ENCODE measurements around the gene BICRAL. TPM values are rescaled to one million over a fixed set of nuclear protein-coding genes. Genes with fewer than 3 reads are reported as not detected.

The BICRAL gene
- total RNA-seq, 2 donors from 2014 or later, result 11.6 to 14.9 TPM

DNA sequence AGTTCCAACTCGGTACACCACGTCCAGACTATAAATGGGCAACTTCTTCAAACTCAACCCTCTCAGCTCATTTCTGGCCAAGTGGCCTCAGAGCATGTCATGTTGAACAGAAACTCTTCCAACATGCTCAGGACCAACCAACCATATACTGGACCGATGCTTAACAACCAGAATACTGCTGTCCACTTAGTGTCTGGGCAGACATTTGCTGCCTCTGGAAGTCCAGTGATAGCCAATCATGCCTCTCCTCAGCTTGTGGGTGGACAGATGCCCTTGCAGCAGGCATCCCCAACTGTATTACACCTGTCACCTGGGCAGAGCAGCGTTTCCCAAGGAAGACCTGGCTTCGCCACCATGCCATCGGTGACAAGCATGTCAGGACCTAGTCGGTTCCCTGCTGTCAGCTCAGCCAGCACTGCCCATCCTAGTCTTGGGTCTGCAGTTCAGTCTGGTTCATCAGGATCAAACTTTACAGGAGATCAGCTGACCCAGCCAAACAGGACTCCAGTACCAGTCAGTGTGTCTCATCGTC, 47.8 kb downstream of the BICRAL start:
- no peak overlapping the region for H3K4me3 Mint-ChIP-seq
- DNase-seq, result no peak
- no peak overlapping the region for H3K9ac ChIP-seq (ENCODE audit: extremely low read depth, low read length, poor library complexity, severe bottlenecking)
- no peaks in the 10 kb centered on the region for H3K9me3 ChIP-seq (ENCODE audit: control insufficient read depth, low read length)
- H3K36me3 ChIP-seq (ENCODE audit: control insufficient read depth, insufficient read depth, low read length), result peaks cover 34% of the 10 kb centered on the region
- peaks cover 54% of the 10 kb centered on the region for H3K36me3 Mint-ChIP-seq (ENCODE audit: low read depth)
- H3K4me3 ChIP-seq (ENCODE audit: low read length), result no peak overlapping the region
- H3K9me3 Mint-ChIP-seq, result no peaks in the 10 kb centered on the region
- no peak overlapping the region for H3K27ac Mint-ChIP-seq
- no peaks in the 10 kb centered on the region for H3K4me1 Mint-ChIP-seq
- no peaks in the 10 kb centered on the region for H3K4me1 ChIP-seq (ENCODE audit: control insufficient read depth, insufficient read depth, low read length)
- 93 to 100% methylated on average over 6 to 8 of the region's 8 CpGs for WGBS, 2 experiments (ENCODE audit: insufficient coverage in 1 of 2, insufficient read length in 1 of 2)
- no peaks in the 10 kb centered on the region for H3K27me3 ChIP-seq (ENCODE audit: control insufficient read depth, insufficient read depth, low read length, poor library complexity, severe bottlenecking)
- no peak overlapping the region for H3K27ac ChIP-seq (ENCODE audit: low read depth, low read length)
- no peaks in the 10 kb centered on the region for H3K27me3 Mint-ChIP-seq (ENCODE audit: insufficient read depth)
- TF ChIP-seq CTCF (conservative IDR thresholded peaks at IDR 0.05), result no peak

DNA sequence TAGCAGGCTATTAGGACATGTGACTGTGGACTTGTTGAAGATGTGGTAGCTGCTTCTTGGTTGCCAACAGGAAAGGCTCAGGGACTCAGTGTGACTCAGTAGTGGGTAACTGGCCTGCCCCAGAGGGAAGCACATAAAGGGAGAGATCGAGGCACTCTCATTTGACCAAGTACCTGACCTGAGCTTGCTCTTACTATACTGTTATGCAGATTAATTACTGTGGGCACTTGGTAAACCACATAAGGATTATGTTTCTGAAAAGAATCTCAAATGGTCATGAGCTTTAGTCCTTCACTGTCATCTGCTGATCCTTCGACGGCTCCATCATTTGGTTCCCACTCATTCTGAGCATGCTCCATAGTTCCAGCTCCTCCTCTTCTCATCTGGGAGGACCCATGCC, 49.4 kb downstream of the BICRAL start:
- H3K36me3 Mint-ChIP-seq (ENCODE audit: low read depth), result peaks cover 54% of the 10 kb centered on the region
- Histone ChIP-seq H3K36me3 (ENCODE audit: control insufficient read depth, insufficient read depth, low read length) (peaks cover 32% of the 10 kb centered on the region), H3K4me3 (ENCODE audit: low read length) (no peak overlapping the region), H3K9ac (ENCODE audit: extremely low read depth, low read length, poor library complexity, severe bottlenecking) (no peak overlapping the region), H3K27ac (ENCODE audit: low read depth, low read length) (no peak overlapping the region), H3K27me3 (ENCODE audit: control insufficient read depth, insufficient read depth, low read length, poor library complexity, severe bottlenecking) (no peaks in the 10 kb centered on the region), H3K9me3 (ENCODE audit: control insufficient read depth, low read length) (no peaks in the 10 kb centered on the region), H3K4me1 (ENCODE audit: control insufficient read depth, insufficient read depth, low read length) (no peaks in the 10 kb centered on the region)
- 91 to 92% methylated on average over 3 of the region's 3 CpGs for WGBS, 2 experiments (ENCODE audit: insufficient coverage in 1 of 2, insufficient read length in 1 of 2)
- DNase-seq, result no peak
- TF ChIP-seq CTCF (conservative IDR thresholded peaks at IDR 0.05), result no peak
- H3K4me1 Mint-ChIP-seq, result no peaks in the 10 kb centered on the region
- H3K9me3 Mint-ChIP-seq, result no peaks in the 10 kb centered on the region
- H3K27me3 Mint-ChIP-seq (ENCODE audit: insufficient read depth), result no peaks in the 10 kb centered on the region
- no peak overlapping the region for H3K27ac Mint-ChIP-seq
- H3K4me3 Mint-ChIP-seq, result no peak overlapping the region

DNA sequence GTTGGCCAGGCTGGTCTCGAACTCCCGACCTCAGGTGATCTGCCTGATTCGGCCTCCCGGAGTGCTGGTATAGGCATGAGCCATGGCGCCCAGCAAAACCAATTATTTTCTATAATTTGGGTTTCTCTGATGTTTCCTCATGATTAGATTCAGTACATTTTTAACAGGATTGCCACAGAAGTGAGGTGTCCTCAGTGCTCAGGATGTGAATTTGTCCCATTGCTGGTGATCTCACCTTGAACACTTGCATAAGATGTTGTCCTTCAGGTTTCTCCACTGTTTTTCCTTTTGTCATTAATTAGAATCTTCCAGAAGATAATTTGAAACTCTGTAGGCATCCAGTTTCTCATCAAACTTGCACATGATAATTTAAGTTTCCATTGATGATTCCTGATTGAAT, 52.2 kb downstream of the BICRAL start:
- Mint-ChIP-seq H3K27me3 (ENCODE audit: insufficient read depth) (no peaks in the 10 kb centered on the region), H3K4me3 (no peak overlapping the region), H3K36me3 (ENCODE audit: low read depth) (peaks cover 34% of the 10 kb centered on the region), H3K9me3 (no peaks in the 10 kb centered on the region), H3K4me1 (no peaks in the 10 kb centered on the region), H3K27ac (no peak overlapping the region)
- no peak overlapping the region for H3K4me3 ChIP-seq (ENCODE audit: low read length)
- no peaks in the 10 kb centered on the region for H3K9me3 ChIP-seq (ENCODE audit: control insufficient read depth, low read length)
- 95 to 100% methylated on average over 1 to 5 of the region's 5 CpGs for WGBS, 2 experiments (ENCODE audit: insufficient coverage in 1 of 2, insufficient read length in 1 of 2)
- H3K4me1 ChIP-seq (ENCODE audit: control insufficient read depth, insufficient read depth, low read length), result no peaks in the 10 kb centered on the region
- DNase-seq, result no peak
- H3K27me3 ChIP-seq (ENCODE audit: control insufficient read depth, insufficient read depth, low read length, poor library complexity, severe bottlenecking), result no peaks in the 10 kb centered on the region
- no peak for TF ChIP-seq CTCF (conservative IDR thresholded peaks at IDR 0.05)
- H3K9ac ChIP-seq (ENCODE audit: extremely low read depth, low read length, poor library complexity, severe bottlenecking), result no peak overlapping the region
- peaks cover 20% of the 10 kb centered on the region for H3K36me3 ChIP-seq (ENCODE audit: control insufficient read depth, insufficient read depth, low read length)
- H3K27ac ChIP-seq (ENCODE audit: low read depth, low read length), result no peak overlapping the region

All from endodermal cell (in vitro differentiated cells).